H1 (cell line): ENCODE results near the gene NECTIN2. TPM values are rescaled to one million over a fixed set of nuclear protein-coding genes. Genes with fewer than 3 reads are reported as not detected.

Experiments
- CTCF ChIA-PET: fragments of 300-600 bp; sonication (Branson Sonifier 250); formaldehyde crosslinking; loops from one replicate; lab custom pipeline; 2021; ENCODE audit not compliant: partially characterized antibody; lab: Charles Lee
- POLR2A ChIA-PET: fragments of 300-600 bp; sonication (Branson Sonifier 250); formaldehyde crosslinking; loops from one replicate; lab custom pipeline; 2021; ENCODE audit warnings: inconsistent platforms; ENCODE audit not compliant: partially characterized antibody; lab: Charles Lee
- DNase-seq, 2 experiments: peaks; one replicate each; pipeline versions ENCODE4 v3.0.0 to v3.0.0-alpha.2; 2010 to 2022; ENCODE audit warnings: low spot score in 2 of 2, low read depth in 1 of 2, mixed read lengths in 1 of 2
- FAIRE-seq: peaks from 2 replicates; lab custom pipeline; 2011; peaks lifted over from hg19 to GRCh38; lab: Jason Lieb, UNC
- H2AFZ ChIP-seq: 2 replicates; pipeline ENCODE4 v1.8.1; 2012; ENCODE audit warnings: low read length, inconsistent platforms
- H2AK5ac ChIP-seq: 2 replicates; pipeline ENCODE4 v1.6.1; 2013; ENCODE audit warnings: low read depth, low read length
- H2BK120ac ChIP-seq: replicated peaks from 2 replicates; pipeline ENCODE3; 2013; ENCODE audit warnings: low read depth, low read length, inconsistent platforms
- H2BK12ac ChIP-seq: 2 replicates; pipeline ENCODE4 v1.6.1; 2013; ENCODE audit warnings: low read depth, low read length
- H2BK15ac ChIP-seq: 2 replicates; pipeline ENCODE4 v1.6.1; 2013; ENCODE audit warnings: low read length
- H2BK20ac ChIP-seq: 2 replicates; pipeline ENCODE4 v1.6.1; 2013; ENCODE audit warnings: low read length
- H2BK5ac ChIP-seq: 2 replicates; pipeline ENCODE4 v1.6.1; 2013; ENCODE audit warnings: low read depth, low read length
- H3K14ac ChIP-seq: 2 replicates; pipeline ENCODE4 v1.6.1; 2013; ENCODE audit warnings: inconsistent platforms; ENCODE audit not compliant: insufficient read length
- H3K18ac ChIP-seq: 2 replicates; pipeline ENCODE4 v1.6.1; 2013; ENCODE audit warnings: low read length; ENCODE audit errors: extremely low read depth
- H3K23ac ChIP-seq: 2 replicates; pipeline ENCODE4 v1.6.1; 2013; ENCODE audit warnings: inconsistent platforms; ENCODE audit not compliant: insufficient read length
- H3K23me2 ChIP-seq: 2 replicates; pipeline ENCODE4 v1.6.1; 2013; ENCODE audit warnings: low read depth, low read length
- H3K27ac ChIP-seq: 2 replicates; pipeline ENCODE4 v1.6.1; 2011; ENCODE audit warnings: low read depth, low read length, inconsistent platforms
- H3K27me3 ChIP-seq, 4 experiments: replicated peaks in 1 of 4; 1 replicate in 1 of 4; 2 replicates in 3 of 4; pipeline versions ENCODE4 v1.6.1 to v1.8.1; 2011 to 2013; ENCODE audit warnings: low read length in 3 of 4, mild to moderate bottlenecking in 3 of 4, inconsistent platforms in 2 of 4, mixed read lengths in 2 of 4, moderate library complexity in 1 of 4; ENCODE audit not compliant: control insufficient read depth in 3 of 4, insufficient read depth in 3 of 4; ENCODE audit errors: extremely low read depth in 1 of 4
- H3K36me3 ChIP-seq, 4 experiments: 2 replicates each; pipeline versions ENCODE4 v1.6.1 to v1.8.1; 2011 to 2013; ENCODE audit warnings: mild to moderate bottlenecking in 4 of 4, low read length in 3 of 4, moderate library complexity in 2 of 4, control low read depth in 1 of 4, inconsistent platforms in 1 of 4; ENCODE audit not compliant: insufficient read depth in 4 of 4, control insufficient read depth in 2 of 4
- H3K4ac ChIP-seq: replicated peaks from 2 replicates; pipeline ENCODE3; 2013; ENCODE audit warnings: low read length, low read depth, mixed read lengths, inconsistent platforms; ENCODE audit not compliant: insufficient read length
- H3K4me1 ChIP-seq, 4 experiments: replicated peaks in 1 of 4; 1 replicate in 1 of 4; 2 replicates in 3 of 4; pipeline versions ENCODE4 v1.6.1 to v1.8.1; 2011 to 2013; ENCODE audit warnings: low read length in 3 of 4, inconsistent platforms in 2 of 4, mixed read lengths in 1 of 4; ENCODE audit not compliant: insufficient read depth in 4 of 4, control insufficient read depth in 3 of 4
- H3K4me2 ChIP-seq, 2 experiments: 2 replicates each; pipeline versions ENCODE4 v1.6.1 to v1.8.1; 2011 to 2013; ENCODE audit warnings: low read depth in 2 of 2, low read length in 2 of 2, control low read depth in 1 of 2, inconsistent platforms in 1 of 2, mild to moderate bottlenecking in 1 of 2; ENCODE audit not compliant: insufficient read depth in 1 of 2
- H3K4me3 ChIP-seq, 4 experiments: fragments of 200-600, 300-600 bp in 1 of 4; sonication (generic), shearing (Covaris generic), sonication (Bioruptor Twin) in 1 of 4; 2 replicates each; pipeline versions ENCODE4 v1.5.1 to v1.8.1; 2011 to 2016; ENCODE audit warnings: low read length in 4 of 4, low read depth in 3 of 4, control low read depth in 2 of 4, inconsistent platforms in 2 of 4, mild to moderate bottlenecking in 2 of 4, mixed read lengths in 1 of 4, moderate library complexity in 1 of 4; ENCODE audit not compliant: insufficient read depth in 2 of 4; ENCODE audit errors: extremely low read depth in 1 of 4
- H3K56ac ChIP-seq: replicated peaks from 2 replicates; pipeline ENCODE3; 2013; ENCODE audit warnings: low read depth, mild to moderate bottlenecking, mixed read lengths, low read length, inconsistent platforms; ENCODE audit not compliant: insufficient read length
- H3K79me1 ChIP-seq: 2 replicates; pipeline ENCODE4 v1.6.1; 2013; ENCODE audit warnings: low read depth, low read length, control low read depth
- H3K79me2 ChIP-seq, 2 experiments: 2 replicates each; pipeline versions ENCODE4 v1.6.1 to v1.8.1; 2012 to 2013; ENCODE audit warnings: low read length in 2 of 2, mild to moderate bottlenecking in 2 of 2, inconsistent platforms in 1 of 2; ENCODE audit not compliant: insufficient read depth in 2 of 2, control insufficient read depth in 1 of 2
- H3K9ac ChIP-seq, 4 experiments: replicated peaks in 1 of 4; 1 replicate in 1 of 4; 2 replicates in 3 of 4; pipeline versions ENCODE4 v1.6.1 to v1.8.1; 2011 to 2013; ENCODE audit warnings: low read depth in 3 of 4, low read length in 3 of 4, control low read depth in 2 of 4, mild to moderate bottlenecking in 2 of 4, moderate library complexity in 2 of 4, inconsistent platforms in 1 of 4; ENCODE audit errors: extremely low read depth in 1 of 4
- H3K9me3 ChIP-seq, 2 experiments: 2 replicates each; pipeline versions ENCODE4 v1.6.1 to v1.8.1; 2012 to 2013; ENCODE audit warnings: mild to moderate bottlenecking in 2 of 2, moderate library complexity in 2 of 2, control low read depth in 1 of 2, inconsistent platforms in 1 of 2, low read depth in 1 of 2, low read length in 1 of 2, mixed read lengths in 1 of 2; ENCODE audit not compliant: insufficient read depth in 2 of 2
- H4K20me1 ChIP-seq, 2 experiments: replicated peaks in 1 of 2; 2 replicates each; pipeline versions ENCODE3 to v1.8.1; 2011 to 2013; ENCODE audit warnings: inconsistent platforms in 2 of 2, low read length in 2 of 2, mild to moderate bottlenecking in 1 of 2; ENCODE audit not compliant: insufficient read depth in 2 of 2, control insufficient read depth in 1 of 2
- H4K5ac ChIP-seq: 2 replicates; pipeline ENCODE4 v1.6.1; 2013; ENCODE audit warnings: low read length, low read depth, mixed read lengths, inconsistent platforms; ENCODE audit not compliant: insufficient read length
- H4K8ac ChIP-seq: 2 replicates; pipeline ENCODE4 v1.8.0; 2013; ENCODE audit warnings: mild to moderate bottlenecking, moderate library complexity, low read length, inconsistent platforms; ENCODE audit not compliant: insufficient read depth; ENCODE audit errors: extremely low read depth
- H4K91ac ChIP-seq: replicated peaks from 2 replicates; pipeline ENCODE3; 2013; ENCODE audit warnings: low read length, mixed read lengths, inconsistent platforms; ENCODE audit not compliant: insufficient read length
- ASH2L ChIP-seq: fragments of 200-600, 300-600 bp; sonication (generic); IDR thresholded peaks from one replicate; pipeline ENCODE4 v1.7.1; 2017; ENCODE audit warnings: low read length
- CTCF ChIP-seq, 3 experiments: IDR thresholded peaks; 1 replicate in 2 of 3; 2 replicates in 1 of 3; pipeline versions ENCODE4 v1.5.1 to v1.6.1; 2011; ENCODE audit warnings: low read length in 3 of 3, mild to moderate bottlenecking in 3 of 3, inconsistent platforms in 2 of 3, low read depth in 1 of 3, moderate library complexity in 1 of 3; ENCODE audit not compliant: insufficient read depth in 1 of 3; ENCODE audit errors: control extremely low read depth in 1 of 3
- KDM1A ChIP-seq: fragments of 200-600, 300-600 bp; sonication (generic); IDR thresholded peaks from 2 replicates; pipeline ENCODE4 v1.7.1; 2016; ENCODE audit warnings: mild to moderate bottlenecking, low read length, borderline replicate concordance
- KDM4A ChIP-seq: IDR thresholded peaks from one replicate; pipeline ENCODE4 v1.7.1; 2012; ENCODE audit warnings: low read depth, mild to moderate bottlenecking, moderate library complexity, low read length, inconsistent platforms; ENCODE audit not compliant: severe bottlenecking
- RAD21 ChIP-seq, 2 experiments: IDR thresholded peaks in 1 of 2; conservative IDR thresholded peaks in 1 of 2; 2 replicates each; pipeline ENCODE4 v1.6.1; 2011; ENCODE audit warnings: low read depth in 2 of 2, low read length in 2 of 2, improper control_type of control experiment in 1 of 2, inconsistent platforms in 1 of 2, mild to moderate bottlenecking in 1 of 2, moderate library complexity in 1 of 2
- WGBS, 2 experiments: shearing (Covaris generic) in 1 of 2; methylation state at CpG; one replicate each; pipeline versions ENCODE4 v1.1.6 to v1.1.7; 2013 to 2015; ENCODE audit warnings: low lambda C conversion rate in 2 of 2, mixed read lengths in 2 of 2, inconsistent platforms in 1 of 2, low coverage in 1 of 2, missing lambda C conversion rate in 1 of 2; ENCODE audit not compliant: insufficient replicate concordance in 2 of 2, insufficient coverage in 1 of 2, insufficient read length in 1 of 2; ENCODE audit errors: extremely low coverage in 1 of 2, missing lambda C conversion rate in 1 of 2; 5-methylcytosine and 5-hydroxymethylcytosine counted together
- polyA plus RNA-seq, 7 experiments: library from polyadenylated mRNA; depleted of rRNA in 3 of 7; stranded (reverse) in 5 of 7; unstranded in 2 of 7; fragments of >200 nt in 5 of 7; fragments of 200-250 nt in 2 of 7; gene quantifications; 1 replicate in 5 of 7; 2 replicates in 1 of 7; 4 replicates in 1 of 7; pipeline versions ENCODE4 v1.2.1 to v1.2.3, GENCODE V29; 2011 to 2013; ENCODE audit warnings: missing spikeins in 2 of 7, mixed read lengths in 2 of 7
- total RNA-seq: library from RNA; stranded (reverse); fragmentation: NEBNext Ultra II Directional; extraction: Animal tissue kit (Norgen Biotek cat#: 25700); gene quantifications from 2 replicates; pipeline ENCODE4 v1.2.1, GENCODE V29; 2021

The NECTIN2 gene
- total and polyA plus RNA-seq, 2 of the 8 experiments (the other 6 are each of a cell fraction or from before 2014, with no cell fraction given), result 184 to 237 TPM

GRCh38 chr19:44889830-44890365 lies 43.8 kb downstream of the NECTIN2 start:
- H3K14ac ChIP-seq, result no peak overlapping the region
- POLR2A ChIA-PET, result interaction anchor here (0.6 to 9.8 kb wide), 23 partner anchors 8 to 796 kb away, joined by 3 to 247 read pairs (median 4); partner anchors contain the start of genes APOE, CLASRP, NECTIN2 and PPP1R37

More at GRCh38 chr19:44889830-44890365, 43.8 kb downstream of the NECTIN2 start:
- TF ChIP-seq RAD21 (IDR thresholded peaks at IDR 0.05 in 1 of 2, conservative IDR thresholded peaks at IDR 0.05 in 1 of 2; ENCODE audit: low read depth in 2 of 2, low read length in 2 of 2) (no peak), KDM1A (no peak), CTCF (IDR thresholded peaks at IDR 0.05; ENCODE audit: control extremely low read depth in 1 of 3, insufficient read depth in 1 of 3, low read depth in 1 of 3, low read length in 3 of 3) (no peak), ASH2L (no peak), KDM4A (no peak)
- DNase-seq (no peak), FAIRE-seq (no peak)
- H2BK120ac ChIP-seq, result no peak overlapping the region
- H3K9me3 ChIP-seq, result no peaks in the 10 kb centered on the region
- H3K27ac ChIP-seq, result peak overlapping the region; percentile 74; the same call in 1 of the 2 replicates
- H2BK20ac ChIP-seq, result no peak overlapping the region
- H3K4ac ChIP-seq, result no peak overlapping the region
- peak overlapping the region; percentile 71 for H2BK5ac ChIP-seq
- 69% methylated on average over 17 of the region's 17 CpGs; no CpG with 5 or more reads in 1 of the 2 experiments for WGBS, 2 experiments
- H3K4me2 ChIP-seq, result peak overlapping the region; percentile 70 to 96
- H2AK5ac ChIP-seq, result 0 out of 2 replicates have a peak overlapping the region, but pooled peaks have one; percentile 75
- peaks cover 26 to 52% (median 31%) of the 10 kb centered on the region in 4 experiments for H3K36me3 ChIP-seq
- H3K4me1 ChIP-seq, result peaks cover 5 to 8% (median 7%) of the 10 kb centered on the region in 4 experiments
- no peak overlapping the region for H2BK15ac ChIP-seq
- H3K23me2 ChIP-seq, result peaks cover 17% of the 10 kb centered on the region
- H3K27me3 ChIP-seq, result no peaks in the 10 kb centered on the region
- H3K79me1 ChIP-seq, result peaks cover 23% of the 10 kb centered on the region
- peak overlapping the region; percentile 52 for H3K56ac ChIP-seq
- H2AFZ ChIP-seq, result no peak overlapping the region
- H4K91ac ChIP-seq, result no peak overlapping the region
- peak overlapping the region; percentile 28 to 58 (median 48); a peak in 7 of 8 replicates for H3K4me3 ChIP-seq
- CTCF ChIA-PET, result interaction anchor here (0.6 to 1.1 kb wide), 5 partner anchors 9 to 165 kb away, joined by 3 to 6 read pairs (median 3); no protein-coding TSS in a partner anchor
- H3K9ac ChIP-seq, result peak overlapping the region in 3 of 4 experiments; percentile 53 to 83 (median 60); a peak in 4 of 7 replicates
- H4K5ac ChIP-seq, result peak overlapping the region; percentile 14
- H4K20me1 ChIP-seq, result peaks cover 11 to 15% of the 10 kb centered on the region in 2 experiments
- no peak overlapping the region for H3K23ac ChIP-seq
- H3K18ac ChIP-seq, result peak overlapping the region; percentile 48; the same call in 1 of the 2 replicates
- H2BK12ac ChIP-seq, result no peak overlapping the region
- H4K8ac ChIP-seq, result no peak overlapping the region; the same call in 1 of the 2 replicates
- peaks cover 7 to 31% of the 10 kb centered on the region in 2 experiments for H3K79me2 ChIP-seq
